GM12878 (cell line): ENCODE data around the gene GPN1. TPM values are rescaled to one million over a fixed set of nuclear protein-coding genes. Genes with fewer than 3 reads are reported as not detected.

Experiments used
- ATAC-seq: fragments of 200-7000 bp; cut with Tn5 transposase; 3 replicates; pipeline ENCODE4 v1.9.1; 2020; ENCODE audit warnings: mild to moderate bottlenecking, moderate library complexity
- BruUV-seq: library from RNA; stranded (reverse); fragments of 400-500 nt; replicated peaks from 2 replicates; lab custom pipeline; 2021; lab: Mats Ljungman, UMichigan
- CTCF ChIA-PET: fragments of 300-600 bp; sonication (Branson Sonifier 250); formaldehyde crosslinking; extraction: SDS; loops from one replicate; lab custom pipeline; 2021; ENCODE audit warnings: inconsistent platforms; lab: Yijun Ruan, JAX
- POLR2A ChIA-PET: fragments of 350-600 bp; formaldehyde crosslinking; extraction: SDS; loops from one replicate; lab custom pipeline; 2021; ENCODE audit warnings: inconsistent platforms; lab: Charles Lee
- RAD21 ChIA-PET: fragments of 300-600 bp; sonication (Branson Sonifier 250); formaldehyde crosslinking; loops from one replicate; lab custom pipeline; 2023; ENCODE audit warnings: antibody characterized with exemption; ENCODE audit not compliant: unreplicated experiment; lab: Charles Lee
- SMC1A ChIA-PET: fragments of 300-600 bp; sonication (Branson Sonifier 250); formaldehyde crosslinking; loops from one replicate; lab custom pipeline; 2023; ENCODE audit not compliant: unreplicated experiment, uncharacterized antibody; lab: Charles Lee
- DNase-seq: peaks from one replicate; pipeline ENCODE4 v3.0.0-alpha.2; 2011; ENCODE audit warnings: low read depth, low spot score
- FAIRE-seq: peaks from 3 replicates; lab custom pipeline; 2011; peaks lifted over from hg19 to GRCh38; lab: Jason Lieb, UNC
- H2AFZ ChIP-seq: 2 replicates; pipeline ENCODE4 v1.6.0; 2011; ENCODE audit warnings: low read depth, low read length, control low read depth; ENCODE audit not compliant: control insufficient read depth
- H3K27ac ChIP-seq: 2 replicates; pipeline ENCODE4 v1.5.1; 2011; ENCODE audit warnings: control low read depth; ENCODE audit not compliant: control insufficient read depth, insufficient read depth
- H3K27me3 ChIP-seq, 2 experiments: replicated peaks in 1 of 2; 2 replicates each; pipeline versions ENCODE4 v1.6.0 to v1.6.1; 2011; ENCODE audit warnings: low read length in 1 of 2; ENCODE audit not compliant: control insufficient read depth in 2 of 2, insufficient read depth in 2 of 2
- H3K36me3 ChIP-seq, 2 experiments: 2 replicates each; pipeline ENCODE4 v1.5.1; 2011; ENCODE audit warnings: low read length in 1 of 2; ENCODE audit not compliant: control insufficient read depth in 2 of 2, insufficient read depth in 2 of 2
- H3K4me1 ChIP-seq: 2 replicates; pipeline ENCODE4 v1.6.1; 2011; ENCODE audit warnings: mild to moderate bottlenecking, low read length, moderate library complexity, mixed read lengths; ENCODE audit not compliant: control insufficient read depth, insufficient read depth
- H3K4me2 ChIP-seq: 2 replicates; pipeline ENCODE4 v1.6.0; 2011; ENCODE audit warnings: control low read depth; ENCODE audit not compliant: control insufficient read depth, insufficient read depth
- H3K4me3 ChIP-seq: fragments of 200-600 bp; sonication (generic); 2 replicates; pipeline ENCODE4 v1.5.1; 2016
- H3K79me2 ChIP-seq: 2 replicates; pipeline ENCODE4 v1.6.0; 2011; ENCODE audit warnings: low read length; ENCODE audit not compliant: control insufficient read depth, insufficient read depth
- H3K9ac ChIP-seq: 2 replicates; pipeline ENCODE4 v1.8.0; 2011; ENCODE audit warnings: low read length, control low read depth, mixed read lengths; ENCODE audit not compliant: control insufficient read depth, insufficient read depth
- H3K9me3 ChIP-seq: replicated peaks from 3 replicates; pipeline ENCODE4 v1.5.1; 2011; ENCODE audit warnings: mild to moderate bottlenecking, low read length; ENCODE audit not compliant: control insufficient read depth, insufficient read depth
- H4K20me1 ChIP-seq: 2 replicates; pipeline ENCODE4 v1.6.0; 2011; ENCODE audit not compliant: control insufficient read depth, insufficient read depth
- CBFB ChIP-seq: IDR thresholded peaks from 2 replicates; pipeline ENCODE4 v1.6.1; 2016; ENCODE audit warnings: antibody characterized with exemption, low read depth
- EED ChIP-seq: sonication (generic); IDR thresholded peaks from 2 replicates; pipeline ENCODE4 v1.6.1; 2016; ENCODE audit warnings: antibody characterized with exemption, low read depth
- LARP7 ChIP-seq: fragments of 450-650 bp; IDR thresholded peaks from 2 replicates; pipeline ENCODE4 v1.6.1; 2017; ENCODE audit warnings: mild to moderate bottlenecking
- MEF2A ChIP-seq: IDR thresholded peaks from 2 replicates; pipeline ENCODE4 v1.6.1; 2011; ENCODE audit warnings: low read depth, mild to moderate bottlenecking, low read length, moderate library complexity; ENCODE audit not compliant: insufficient read depth
- MXI1 ChIP-seq: fragments of 150-350 bp; IDR thresholded peaks from 2 replicates; pipeline ENCODE4 v1.6.1; 2011; ENCODE audit warnings: low read depth, mild to moderate bottlenecking, inconsistent platforms, low read length, improper control_type of control experiment
- POLR2A ChIP-seq: IDR thresholded peaks from 2 replicates; pipeline ENCODE4 v1.6.1; 2011; ENCODE audit warnings: low read depth, mild to moderate bottlenecking, low read length
- RAD51 ChIP-seq: fragments of 450-650 bp; IDR thresholded peaks from 2 replicates; pipeline ENCODE4 v1.6.1; 2016; ENCODE audit warnings: moderate library complexity, mild to moderate bottlenecking, inconsistent platforms
- RFX5 ChIP-seq: IDR thresholded peaks from 2 replicates; pipeline ENCODE4 v1.6.1; 2011; ENCODE audit warnings: low read depth, low read length, improper control_type of control experiment
- WGBS: methylation state at CpG from one replicate; pipeline ENCODE4 v1.1.6; 2016; ENCODE audit warnings: low lambda C conversion rate; ENCODE audit not compliant: insufficient replicate concordance, insufficient coverage; ENCODE audit errors: missing lambda C conversion rate; 5-methylcytosine and 5-hydroxymethylcytosine counted together
- in situ Hi-C: fragments of 300-500 bp; cut with MboI; formaldehyde crosslinking; loops from 9 replicates; pipeline ENCODE4 v1.14.3; 2018; ENCODE audit warnings: mixed read lengths
- intact Hi-C: fragments of 100-400 bp; cut with micrococcal nuclease; formaldehyde crosslinking; loops from one replicate; pipeline ENCODE4 v1.14.2; 2022; ENCODE audit not compliant: unreplicated experiment
- polyA plus RNA-seq, 11 experiments: library from polyadenylated mRNA; depleted of rRNA in 4 of 11; unstranded in 6 of 11; stranded (reverse) in 5 of 11; fragments of >200 nt; fragmentation: Nextera tagmentation in 4 of 11; fragmentation: Illumina TruSeq in 1 of 11; extraction: Ambion mirVana in 4 of 11; extraction: Trizol in 1 of 11; gene quantifications; 1 replicate in 1 of 11; 2 replicates in 10 of 11; pipeline versions ENCODE4 v1.2.1 to v1.2.3, GENCODE V29; 2011 to 2016; ENCODE audit warnings: inconsistent platforms in 2 of 11, missing spikeins in 2 of 11, low read depth in 1 of 11
- total RNA-seq, 4 experiments: library from RNA; depleted of rRNA in 3 of 4; stranded (reverse); fragments of >200 nt in 3 of 4; fragmentation: Illumina TruSeq in 1 of 4; extraction: Trizol in 1 of 4; gene quantifications; 2 replicates each; pipeline versions ENCODE4 v1.2.1 to v1.2.3, GENCODE V29; 2013 to 2021
- TF ChIP-seq, protein P1 (sequence below): fragments of 450-650 bp; IDR thresholded peaks from 2 replicates; pipeline ENCODE4 v1.6.1; 2018; ENCODE audit warnings: mild to moderate bottlenecking, low read depth, moderate library complexity; ENCODE audit not compliant: partially characterized antibody
- TF ChIP-seq, protein P2 (sequence below): fragments of 450-650 bp; IDR thresholded peaks from 2 replicates; pipeline ENCODE4 v1.6.1; 2017; ENCODE audit warnings: mild to moderate bottlenecking, moderate library complexity
- TF ChIP-seq, protein P3 (sequence below): IDR thresholded peaks from 2 replicates; pipeline ENCODE4 v1.6.1; 2011; ENCODE audit warnings: mild to moderate bottlenecking, low read depth, low read length, moderate library complexity; ENCODE audit not compliant: insufficient replicate concordance
- TF ChIP-seq, protein P4 (sequence below): IDR thresholded peaks from 2 replicates; pipeline ENCODE4 v1.6.1; 2012; ENCODE audit warnings: low read depth, low read length, improper control_type of control experiment
- TF ChIP-seq, protein P5 (sequence below): fragments of 150-350 bp; IDR thresholded peaks from 2 replicates; pipeline ENCODE4 v1.6.1; 2014; ENCODE audit warnings: mild to moderate bottlenecking, low read depth, low read length

The GPN1 gene
- total and polyA plus RNA-seq, 10 of the 15 experiments (the other 5 are each of a cell fraction or from before 2014, with no cell fraction given): 32.1 to 108 (median 60.4) TPM

DNA sequence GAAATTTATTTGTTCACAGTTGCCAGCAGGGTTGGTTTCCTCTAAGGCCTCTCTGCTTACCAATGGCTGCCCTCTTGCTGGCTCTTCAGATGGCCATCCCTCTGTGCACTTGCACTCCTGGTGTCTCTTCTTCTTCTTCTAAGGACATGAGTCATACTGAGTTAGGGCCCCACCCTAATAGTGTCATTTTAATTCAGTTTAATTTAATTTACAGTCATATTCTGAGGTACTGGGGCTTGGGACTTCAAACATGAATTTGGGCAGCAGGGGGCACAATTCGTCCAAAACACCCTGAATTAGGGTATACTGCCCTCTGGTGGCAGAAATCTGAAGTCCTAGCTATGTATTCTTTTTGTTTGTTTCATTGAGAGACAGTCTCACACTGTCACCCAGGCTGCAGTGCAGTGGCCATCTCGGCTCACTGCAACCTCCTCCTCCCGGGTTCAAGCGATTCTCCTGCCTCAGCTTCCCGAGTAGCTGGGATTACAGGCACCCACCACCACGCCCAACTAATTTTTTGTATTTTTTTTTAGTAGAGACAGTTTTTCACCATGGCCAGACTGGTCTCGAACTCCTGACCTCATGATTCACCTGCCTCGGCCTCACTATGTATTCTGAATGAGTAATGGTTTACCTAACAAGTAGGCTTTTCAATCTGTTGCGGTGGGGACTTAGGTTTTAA is 54.7 kb downstream of the GPN1 start:
- CTCF ChIA-PET: interaction anchor here (0.5 to 5.0 kb wide), 69 partner anchors 9 to 1266 kb away, joined by 3 to 79 read pairs (median 4); partner anchors contain the start of genes BABAM2, CCDC121, FOSL2 and GPN1
- H3K4me3 ChIP-seq: no peak overlapping the region
- H3K4me1 ChIP-seq: no peaks in the 10 kb centered on the region
- FAIRE-seq (peak; percentile 92), DNase-seq (peak; percentile 56), ATAC-seq (peak; percentile 99)
- POLR2A ChIA-PET: interaction anchor here (0.5 kb wide), 1 partner anchor 24 kb away, joined by 3 read pairs; no protein-coding TSS in a partner anchor
- WGBS: 33% methylated on average over 9 of the region's 9 CpGs
- intact Hi-C loops: loop anchor here (10.0 kb wide), 1 partner anchor 279 kb away; the partner anchor contains the start of gene PPM1G
- H3K36me3 ChIP-seq: peaks cover 3 to 18% of the 10 kb centered on the region in 2 experiments
- RAD21 ChIA-PET: interaction anchor here (0.6 to 2.7 kb wide), 8 partner anchors 22 to 769 kb away, joined by 3 to 9 read pairs (median 3); partner anchors contain the start of genes CCDC121, GPN1, NRBP1 and PPM1G
- no TSS peak for BruUV-seq
- SMC1A ChIA-PET: interaction anchor here (0.6 to 2.2 kb wide), 14 partner anchors 8 to 381 kb away, joined by 3 to 8 read pairs (median 4); no protein-coding TSS in a partner anchor
- H3K9ac ChIP-seq: no peak overlapping the region
- in situ Hi-C loops: no loop called here
- H3K27me3 ChIP-seq: no peaks in the 10 kb centered on the region
- no peak overlapping the region for H2AFZ ChIP-seq
- no peak overlapping the region for H3K27ac ChIP-seq
- no peaks in the 10 kb centered on the region for H3K79me2 ChIP-seq
- no peaks in the 10 kb centered on the region for H3K9me3 ChIP-seq
- no peaks in the 10 kb centered on the region for H4K20me1 ChIP-seq
- no peak overlapping the region for H3K4me2 ChIP-seq
- TF ChIP-seq MXI1: no peak
- TF ChIP-seq, protein P1, sequence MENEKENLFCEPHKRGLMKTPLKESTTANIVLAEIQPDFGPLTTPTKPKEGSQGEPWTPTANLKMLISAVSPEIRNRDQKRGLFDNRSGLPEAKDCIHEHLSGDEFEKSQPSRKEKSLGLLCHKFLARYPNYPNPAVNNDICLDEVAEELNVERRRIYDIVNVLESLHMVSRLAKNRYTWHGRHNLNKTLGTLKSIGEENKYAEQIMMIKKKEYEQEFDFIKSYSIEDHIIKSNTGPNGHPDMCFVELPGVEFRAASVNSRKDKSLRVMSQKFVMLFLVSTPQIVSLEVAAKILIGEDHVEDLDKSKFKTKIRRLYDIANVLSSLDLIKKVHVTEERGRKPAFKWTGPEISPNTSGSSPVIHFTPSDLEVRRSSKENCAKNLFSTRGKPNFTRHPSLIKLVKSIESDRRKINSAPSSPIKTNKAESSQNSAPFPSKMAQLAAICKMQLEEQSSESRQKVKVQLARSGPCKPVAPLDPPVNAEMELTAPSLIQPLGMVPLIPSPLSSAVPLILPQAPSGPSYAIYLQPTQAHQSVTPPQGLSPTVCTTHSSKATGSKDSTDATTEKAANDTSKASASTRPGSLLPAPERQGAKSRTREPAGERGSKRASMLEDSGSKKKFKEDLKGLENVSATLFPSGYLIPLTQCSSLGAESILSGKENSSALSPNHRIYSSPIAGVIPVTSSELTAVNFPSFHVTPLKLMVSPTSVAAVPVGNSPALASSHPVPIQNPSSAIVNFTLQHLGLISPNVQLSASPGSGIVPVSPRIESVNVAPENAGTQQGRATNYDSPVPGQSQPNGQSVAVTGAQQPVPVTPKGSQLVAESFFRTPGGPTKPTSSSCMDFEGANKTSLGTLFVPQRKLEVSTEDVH: no peak
- TF ChIP-seq, protein P2, sequence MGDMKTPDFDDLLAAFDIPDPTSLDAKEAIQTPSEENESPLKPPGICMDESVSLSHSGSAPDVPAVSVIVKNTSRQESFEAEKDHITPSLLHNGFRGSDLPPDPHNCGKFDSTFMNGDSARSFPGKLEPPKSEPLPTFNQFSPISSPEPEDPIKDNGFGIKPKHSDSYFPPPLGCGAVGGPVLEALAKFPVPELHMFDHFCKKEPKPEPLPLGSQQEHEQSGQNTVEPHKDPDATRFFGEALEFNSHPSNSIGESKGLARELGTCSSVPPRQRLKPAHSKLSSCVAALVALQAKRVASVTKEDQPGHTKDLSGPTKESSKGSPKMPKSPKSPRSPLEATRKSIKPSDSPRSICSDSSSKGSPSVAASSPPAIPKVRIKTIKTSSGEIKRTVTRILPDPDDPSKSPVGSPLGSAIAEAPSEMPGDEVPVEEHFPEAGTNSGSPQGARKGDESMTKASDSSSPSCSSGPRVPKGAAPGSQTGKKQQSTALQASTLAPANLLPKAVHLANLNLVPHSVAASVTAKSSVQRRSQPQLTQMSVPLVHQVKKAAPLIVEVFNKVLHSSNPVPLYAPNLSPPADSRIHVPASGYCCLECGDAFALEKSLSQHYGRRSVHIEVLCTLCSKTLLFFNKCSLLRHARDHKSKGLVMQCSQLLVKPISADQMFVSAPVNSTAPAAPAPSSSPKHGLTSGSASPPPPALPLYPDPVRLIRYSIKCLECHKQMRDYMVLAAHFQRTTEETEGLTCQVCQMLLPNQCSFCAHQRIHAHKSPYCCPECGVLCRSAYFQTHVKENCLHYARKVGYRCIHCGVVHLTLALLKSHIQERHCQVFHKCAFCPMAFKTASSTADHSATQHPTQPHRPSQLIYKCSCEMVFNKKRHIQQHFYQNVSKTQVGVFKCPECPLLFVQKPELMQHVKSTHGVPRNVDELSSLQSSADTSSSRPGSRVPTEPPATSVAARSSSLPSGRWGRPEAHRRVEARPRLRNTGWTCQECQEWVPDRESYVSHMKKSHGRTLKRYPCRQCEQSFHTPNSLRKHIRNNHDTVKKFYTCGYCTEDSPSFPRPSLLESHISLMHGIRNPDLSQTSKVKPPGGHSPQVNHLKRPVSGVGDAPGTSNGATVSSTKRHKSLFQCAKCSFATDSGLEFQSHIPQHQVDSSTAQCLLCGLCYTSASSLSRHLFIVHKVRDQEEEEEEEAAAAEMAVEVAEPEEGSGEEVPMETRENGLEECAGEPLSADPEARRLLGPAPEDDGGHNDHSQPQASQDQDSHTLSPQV: peak; percentile 91
- no peak for TF ChIP-seq MEF2A
- TF ChIP-seq EED: no peak
- TF ChIP-seq POLR2A: no peak
- no peak for TF ChIP-seq CBFB
- TF ChIP-seq RAD51: no peak
- TF ChIP-seq, protein P3, sequence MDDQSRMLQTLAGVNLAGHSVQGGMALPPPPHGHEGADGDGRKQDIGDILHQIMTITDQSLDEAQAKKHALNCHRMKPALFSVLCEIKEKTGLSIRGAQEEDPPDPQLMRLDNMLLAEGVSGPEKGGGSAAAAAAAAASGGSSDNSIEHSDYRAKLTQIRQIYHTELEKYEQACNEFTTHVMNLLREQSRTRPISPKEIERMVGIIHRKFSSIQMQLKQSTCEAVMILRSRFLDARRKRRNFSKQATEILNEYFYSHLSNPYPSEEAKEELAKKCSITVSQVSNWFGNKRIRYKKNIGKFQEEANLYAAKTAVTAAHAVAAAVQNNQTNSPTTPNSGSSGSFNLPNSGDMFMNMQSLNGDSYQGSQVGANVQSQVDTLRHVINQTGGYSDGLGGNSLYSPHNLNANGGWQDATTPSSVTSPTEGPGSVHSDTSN: no peak
- no peak for TF ChIP-seq RFX5
- TF ChIP-seq, protein P4, sequence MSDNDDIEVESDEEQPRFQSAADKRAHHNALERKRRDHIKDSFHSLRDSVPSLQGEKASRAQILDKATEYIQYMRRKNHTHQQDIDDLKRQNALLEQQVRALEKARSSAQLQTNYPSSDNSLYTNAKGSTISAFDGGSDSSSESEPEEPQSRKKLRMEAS: no peak
- TF ChIP-seq, protein P5, sequence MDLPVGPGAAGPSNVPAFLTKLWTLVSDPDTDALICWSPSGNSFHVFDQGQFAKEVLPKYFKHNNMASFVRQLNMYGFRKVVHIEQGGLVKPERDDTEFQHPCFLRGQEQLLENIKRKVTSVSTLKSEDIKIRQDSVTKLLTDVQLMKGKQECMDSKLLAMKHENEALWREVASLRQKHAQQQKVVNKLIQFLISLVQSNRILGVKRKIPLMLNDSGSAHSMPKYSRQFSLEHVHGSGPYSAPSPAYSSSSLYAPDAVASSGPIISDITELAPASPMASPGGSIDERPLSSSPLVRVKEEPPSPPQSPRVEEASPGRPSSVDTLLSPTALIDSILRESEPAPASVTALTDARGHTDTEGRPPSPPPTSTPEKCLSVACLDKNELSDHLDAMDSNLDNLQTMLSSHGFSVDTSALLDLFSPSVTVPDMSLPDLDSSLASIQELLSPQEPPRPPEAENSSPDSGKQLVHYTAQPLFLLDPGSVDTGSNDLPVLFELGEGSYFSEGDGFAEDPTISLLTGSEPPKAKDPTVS: no peak
- no peak for TF ChIP-seq LARP7
